K562 (cell line): ENCODE results near the gene CNBD2. TPM values are rescaled to one million over a fixed set of nuclear protein-coding genes. Genes with fewer than 3 reads are reported as not detected.
A peak's percentile ranks its signal among the peaks of the same experiment; 100 is the strongest.

ENCODE experiments used
- ARID1B ChIP-seq: fragments of 450-650 bp; IDR thresholded peaks from 2 replicates; pipeline ENCODE4 v1.6.1; 2016; ENCODE audit warnings: antibody characterized with exemption, mild to moderate bottlenecking, inconsistent platforms
- DPF2 ChIP-seq: fragments of 450-650 bp; IDR thresholded peaks from 2 replicates; pipeline ENCODE4 v1.6.1; 2016
- ELF4 ChIP-seq: fragments of 450-650 bp; formaldehyde crosslinking; IDR thresholded peaks from 2 replicates; pipeline ENCODE4 v1.4.0; 2022; ENCODE audit warnings: missing genetic modification characterization
- PRPF4 ChIP-seq: fragments of 200-400 bp; formaldehyde crosslinking; IDR thresholded peaks from one replicate; pipeline ENCODE4 v1.6.1; 2017; ENCODE audit warnings: low read length, low read depth, mild to moderate bottlenecking; ENCODE audit not compliant: insufficient read depth, poor library complexity, severe bottlenecking
- PTRF ChIP-seq: fragments of 450-650 bp; IDR thresholded peaks from 2 replicates; pipeline ENCODE4 v1.6.1; 2016; ENCODE audit warnings: mild to moderate bottlenecking, missing genetic modification characterization, missing compliant biosample characterization
- RBM39 ChIP-seq: fragments of 200-400 bp; formaldehyde crosslinking; optimal IDR thresholded peaks from 2 replicates; pipeline ENCODE3; 2018; ENCODE audit warnings: low read depth, low read length
- SRSF9 ChIP-seq: fragments of 200-400 bp; formaldehyde crosslinking; IDR thresholded peaks from 2 replicates; pipeline ENCODE4 v1.6.1; 2017; ENCODE audit warnings: low read depth, low read length, borderline replicate concordance
- ZNF239 ChIP-seq: fragments of 250-450 bp; sonication (Bioruptor Pico); IDR thresholded peaks from 2 replicates; pipeline ENCODE4 v1.4.0; 2020; ENCODE audit warnings: mild to moderate bottlenecking
- ZNF431 ChIP-seq: sonication (generic); formaldehyde crosslinking; IDR thresholded peaks from 2 replicates; pipeline ENCODE4 v1.8.0; 2022; ENCODE audit warnings: mild to moderate bottlenecking, missing genetic modification reagents
- polyA plus RNA-seq, 8 experiments: library from polyadenylated mRNA; depleted of rRNA in 4 of 8; stranded (reverse) in 5 of 8; unstranded in 3 of 8; fragments of >200 nt; fragmentation: Nextera tagmentation in 2 of 8; fragmentation: Illumina TruSeq in 1 of 8; extraction: Ambion mirVana in 2 of 8; extraction: Trizol in 1 of 8; gene quantifications; 2 replicates each; pipeline versions ENCODE4 v1.2.1 to v1.2.3, GENCODE V29; 2011 to 2014; ENCODE audit warnings: inconsistent platforms in 1 of 8, missing spikeins in 1 of 8
- total RNA-seq, 7 experiments: library from RNA; depleted of rRNA in 6 of 7; stranded (reverse); fragments of >200 nt in 6 of 7; fragmentation: Illumina TruSeq in 2 of 7; extraction: Trizol in 2 of 7; gene quantifications; 2 replicates each; pipeline versions ENCODE4 v1.2.1 to v1.2.3, GENCODE V29; 2011 to 2021; ENCODE audit warnings: low replicate concordance in 1 of 7
- TF ChIP-seq, protein P1 (sequence below), 3 experiments: fragments of 200-800 bp in 1 of 3; fragments of 250-450 bp in 1 of 3; fragments of 450-650 bp in 1 of 3; sonication (Bioruptor Pico) in 1 of 3; sonication (Bioruptor generic) in 1 of 3; formaldehyde crosslinking in 1 of 3; IDR thresholded peaks; 2 replicates each; pipeline versions ENCODE4 v1.6.1 to v1.8.0; 2016 to 2022; ENCODE audit warnings: mild to moderate bottlenecking in 2 of 3, missing genetic modification characterization in 2 of 3, missing compliant biosample characterization in 1 of 3, moderate library complexity in 1 of 3
- TF ChIP-seq, protein P2 (sequence below): fragments of 250-450 bp; sonication (Bioruptor Pico); IDR thresholded peaks from 2 replicates; pipeline ENCODE4 v1.5.0; 2020; ENCODE audit warnings: mild to moderate bottlenecking
- TF ChIP-seq, protein P3 (sequence below): sonication (generic); formaldehyde crosslinking; IDR thresholded peaks from 2 replicates; pipeline ENCODE4 v1.8.0; 2022; ENCODE audit warnings: missing genetic modification reagents, mild to moderate bottlenecking, borderline replicate concordance
- TF ChIP-seq, protein P4 (sequence below), 3 experiments: fragments of 200-800 bp in 1 of 3; sonication (Bioruptor generic) in 1 of 3; sonication (generic) in 1 of 3; formaldehyde crosslinking in 1 of 3; IDR thresholded peaks; 2 replicates each; pipeline versions ENCODE4 v1.6.1 to v1.8.0; 2016 to 2022; ENCODE audit warnings: mild to moderate bottlenecking in 2 of 3, missing compliant biosample characterization in 2 of 3, missing genetic modification characterization in 2 of 3, missing genetic modification reagents in 1 of 3
- TF ChIP-seq, protein P5 (sequence below): fragments of 450-650 bp; IDR thresholded peaks from 2 replicates; pipeline ENCODE4 v1.6.1; 2014; ENCODE audit warnings: low read depth, mild to moderate bottlenecking, moderate library complexity, borderline replicate concordance
- TF ChIP-seq, protein P6 (sequence below): sonication (generic); formaldehyde crosslinking; IDR thresholded peaks from 2 replicates; pipeline ENCODE4 v1.8.0; 2022; ENCODE audit warnings: mild to moderate bottlenecking, missing genetic modification reagents

The CNBD2 gene
- total and polyA plus RNA-seq, 9 of the 15 experiments (the other 6 are each of a cell fraction or from before 2014, with no cell fraction given), result 3.2 to 17.5 (median 5.3) TPM

DNA sequence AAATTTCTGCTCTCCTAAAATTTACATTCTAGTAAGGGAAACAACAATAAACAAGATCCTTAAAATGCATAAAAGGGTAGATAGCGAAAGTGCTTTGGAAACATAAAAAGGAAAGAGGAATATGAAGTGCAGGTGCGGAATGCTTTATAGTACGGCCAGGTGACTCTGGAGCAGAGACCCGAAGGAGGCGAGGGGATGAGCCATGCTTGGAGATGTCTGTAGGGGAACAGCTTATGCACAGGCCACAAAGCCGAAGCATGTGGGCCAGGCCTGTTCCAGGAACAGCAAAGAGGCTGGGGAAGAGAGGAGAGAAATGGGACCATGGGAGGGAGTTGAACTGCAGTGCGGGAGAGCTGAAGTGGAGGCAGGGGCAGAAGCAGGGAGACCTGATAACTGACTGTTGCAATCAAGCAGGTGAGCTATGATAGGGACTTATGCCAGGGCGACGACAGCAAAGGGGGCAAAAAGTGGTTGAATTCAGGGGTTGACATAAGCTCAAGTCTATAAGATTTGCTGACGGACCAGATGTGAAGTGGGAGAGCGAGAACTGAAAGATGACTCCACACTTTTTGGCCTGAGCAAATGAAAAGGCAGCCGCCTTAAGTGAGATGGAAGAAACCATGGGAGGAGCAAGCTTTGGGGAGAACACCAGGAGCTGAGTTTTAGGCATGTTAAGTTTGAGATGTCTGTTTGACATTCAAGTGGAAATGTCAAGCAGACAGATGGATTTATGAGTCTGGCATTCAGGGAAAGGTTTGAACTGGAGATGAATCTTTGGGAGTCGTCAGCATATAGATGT is 83.1 kb downstream of the CNBD2 start (continued):
- TF ChIP-seq, protein P1, sequence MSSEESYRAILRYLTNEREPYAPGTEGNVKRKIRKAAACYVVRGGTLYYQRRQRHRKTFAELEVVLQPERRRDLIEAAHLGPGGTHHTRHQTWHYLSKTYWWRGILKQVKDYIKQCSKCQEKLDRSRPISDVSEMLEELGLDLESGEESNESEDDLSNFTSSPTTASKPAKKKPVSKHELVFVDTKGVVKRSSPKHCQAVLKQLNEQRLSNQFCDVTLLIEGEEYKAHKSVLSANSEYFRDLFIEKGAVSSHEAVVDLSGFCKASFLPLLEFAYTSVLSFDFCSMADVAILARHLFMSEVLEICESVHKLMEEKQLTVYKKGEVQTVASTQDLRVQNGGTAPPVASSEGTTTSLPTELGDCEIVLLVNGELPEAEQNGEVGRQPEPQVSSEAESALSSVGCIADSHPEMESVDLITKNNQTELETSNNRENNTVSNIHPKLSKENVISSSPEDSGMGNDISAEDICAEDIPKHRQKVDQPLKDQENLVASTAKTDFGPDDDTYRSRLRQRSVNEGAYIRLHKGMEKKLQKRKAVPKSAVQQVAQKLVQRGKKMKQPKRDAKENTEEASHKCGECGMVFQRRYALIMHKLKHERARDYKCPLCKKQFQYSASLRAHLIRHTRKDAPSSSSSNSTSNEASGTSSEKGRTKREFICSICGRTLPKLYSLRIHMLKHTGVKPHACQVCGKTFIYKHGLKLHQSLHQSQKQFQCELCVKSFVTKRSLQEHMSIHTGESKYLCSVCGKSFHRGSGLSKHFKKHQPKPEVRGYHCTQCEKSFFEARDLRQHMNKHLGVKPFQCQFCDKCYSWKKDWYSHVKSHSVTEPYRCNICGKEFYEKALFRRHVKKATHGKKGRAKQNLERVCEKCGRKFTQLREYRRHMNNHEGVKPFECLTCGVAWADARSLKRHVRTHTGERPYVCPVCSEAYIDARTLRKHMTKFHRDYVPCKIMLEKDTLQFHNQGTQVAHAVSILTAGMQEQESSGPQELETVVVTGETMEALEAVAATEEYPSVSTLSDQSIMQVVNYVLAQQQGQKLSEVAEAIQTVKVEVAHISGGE (CRISPR knock-in tag; IDR thresholded peaks at IDR 0.05), result peak in 1 of 3 experiments; percentile 70; a peak in 1 of 6 replicates
- TF ChIP-seq ZNF431 (CRISPR knock-in tag) (no peak), PTRF (tag) (no peak), ELF4 (CRISPR knock-in tag) (no peak), ZNF239 (CRISPR knock-in tag) (no peak), PRPF4 (no peak), SRSF9 (no peak), ARID1B (peak; percentile 54), RBM39 (no peak), DPF2 (peak; percentile 76)
- TF ChIP-seq, protein P2, sequence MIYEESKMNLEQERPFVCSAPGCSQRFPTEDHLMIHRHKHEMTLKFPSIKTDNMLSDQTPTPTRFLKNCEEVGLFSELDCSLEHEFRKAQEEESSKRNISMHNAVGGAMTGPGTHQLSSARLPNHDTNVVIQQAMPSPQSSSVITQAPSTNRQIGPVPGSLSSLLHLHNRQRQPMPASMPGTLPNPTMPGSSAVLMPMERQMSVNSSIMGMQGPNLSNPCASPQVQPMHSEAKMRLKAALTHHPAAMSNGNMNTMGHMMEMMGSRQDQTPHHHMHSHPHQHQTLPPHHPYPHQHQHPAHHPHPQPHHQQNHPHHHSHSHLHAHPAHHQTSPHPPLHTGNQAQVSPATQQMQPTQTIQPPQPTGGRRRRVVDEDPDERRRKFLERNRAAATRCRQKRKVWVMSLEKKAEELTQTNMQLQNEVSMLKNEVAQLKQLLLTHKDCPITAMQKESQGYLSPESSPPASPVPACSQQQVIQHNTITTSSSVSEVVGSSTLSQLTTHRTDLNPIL (CRISPR knock-in tag), result no peak
- TF ChIP-seq, protein P3, sequence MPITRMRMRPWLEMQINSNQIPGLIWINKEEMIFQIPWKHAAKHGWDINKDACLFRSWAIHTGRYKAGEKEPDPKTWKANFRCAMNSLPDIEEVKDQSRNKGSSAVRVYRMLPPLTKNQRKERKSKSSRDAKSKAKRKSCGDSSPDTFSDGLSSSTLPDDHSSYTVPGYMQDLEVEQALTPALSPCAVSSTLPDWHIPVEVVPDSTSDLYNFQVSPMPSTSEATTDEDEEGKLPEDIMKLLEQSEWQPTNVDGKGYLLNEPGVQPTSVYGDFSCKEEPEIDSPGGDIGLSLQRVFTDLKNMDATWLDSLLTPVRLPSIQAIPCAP (CRISPR knock-in tag), result no peak
- TF ChIP-seq, protein P4, sequence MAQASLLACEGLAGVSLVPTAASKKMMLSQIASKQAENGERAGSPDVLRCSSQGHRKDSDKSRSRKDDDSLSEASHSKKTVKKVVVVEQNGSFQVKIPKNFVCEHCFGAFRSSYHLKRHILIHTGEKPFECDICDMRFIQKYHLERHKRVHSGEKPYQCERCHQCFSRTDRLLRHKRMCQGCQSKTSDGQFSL (CRISPR knock-in tag; IDR thresholded peaks at IDR 0.05), result no peak
- TF ChIP-seq, protein P4 (tag; IDR thresholded peaks at IDR 0.05), result no peak
- TF ChIP-seq, protein P5, sequence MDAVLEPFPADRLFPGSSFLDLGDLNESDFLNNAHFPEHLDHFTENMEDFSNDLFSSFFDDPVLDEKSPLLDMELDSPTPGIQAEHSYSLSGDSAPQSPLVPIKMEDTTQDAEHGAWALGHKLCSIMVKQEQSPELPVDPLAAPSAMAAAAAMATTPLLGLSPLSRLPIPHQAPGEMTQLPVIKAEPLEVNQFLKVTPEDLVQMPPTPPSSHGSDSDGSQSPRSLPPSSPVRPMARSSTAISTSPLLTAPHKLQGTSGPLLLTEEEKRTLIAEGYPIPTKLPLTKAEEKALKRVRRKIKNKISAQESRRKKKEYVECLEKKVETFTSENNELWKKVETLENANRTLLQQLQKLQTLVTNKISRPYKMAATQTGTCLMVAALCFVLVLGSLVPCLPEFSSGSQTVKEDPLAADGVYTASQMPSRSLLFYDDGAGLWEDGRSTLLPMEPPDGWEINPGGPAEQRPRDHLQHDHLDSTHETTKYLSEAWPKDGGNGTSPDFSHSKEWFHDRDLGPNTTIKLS, result peak; percentile 4; the same call in 1 of the 2 replicates
- TF ChIP-seq, protein P6, sequence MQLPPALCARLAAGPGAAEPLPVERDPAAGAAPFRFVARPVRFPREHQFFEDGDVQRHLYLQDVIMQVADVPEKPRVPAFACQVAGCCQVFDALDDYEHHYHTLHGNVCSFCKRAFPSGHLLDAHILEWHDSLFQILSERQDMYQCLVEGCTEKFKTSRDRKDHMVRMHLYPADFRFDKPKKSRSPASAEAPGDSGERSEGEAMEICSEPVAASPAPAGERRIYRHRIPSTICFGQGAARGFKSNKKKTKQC (CRISPR knock-in tag), result no peak
